Measurements from ENCODE around the gene PSMC6. TPM values are rescaled to one million over a fixed set of nuclear protein-coding genes. Genes with fewer than 3 reads are reported as not detected.

Gene PSMC6
- total RNA-seq, 6 experiments from 2014 or later: 40.7 to 63.0 (median 51.3) TPM

DNA sequence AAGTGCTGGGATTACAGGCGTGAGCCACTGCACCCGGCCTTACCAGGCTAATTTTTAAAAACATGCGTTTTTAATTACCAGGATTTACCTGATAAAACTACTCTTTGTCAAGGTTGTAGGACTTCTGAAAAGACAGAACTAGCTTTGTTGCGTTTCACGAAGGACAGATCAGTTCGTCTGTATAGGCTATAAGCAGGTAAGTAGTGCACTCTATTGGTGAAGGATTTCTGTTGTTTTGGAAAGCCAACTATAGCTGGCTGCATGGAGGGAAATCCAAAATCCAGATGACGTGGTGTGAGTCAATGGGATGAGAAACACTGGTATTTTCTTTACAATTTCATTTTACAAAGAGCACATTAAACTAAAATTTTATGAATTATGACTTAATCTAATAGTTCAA is 69.8 kb downstream of the PSMC6 start:
- ATAC-seq (peak; percentile 14 to 46 (median 25)), DNase-seq (no peak)
- peaks cover 0 to 62% (median 15%) of the 10 kb centered on the region in 4 donors for H3K36me3 ChIP-seq
- no peaks in the 10 kb centered on the region for H3K9me3 ChIP-seq
- intact Hi-C loops (cut with DNase I): no loop called here
- peaks cover 0 to 16% (median 0%) of the 10 kb centered on the region in 4 donors for H3K4me1 ChIP-seq
- no peak overlapping the region for H3K4me3 ChIP-seq
- 90% methylated on average over 6 of the region's 7 CpGs for WGBS (ENCODE audit: insufficient coverage, low coverage, low lambda C conversion rate, missing lambda C conversion rate)
- no peak overlapping the region for H3K27ac ChIP-seq
- TF ChIP-seq, protein P1, sequence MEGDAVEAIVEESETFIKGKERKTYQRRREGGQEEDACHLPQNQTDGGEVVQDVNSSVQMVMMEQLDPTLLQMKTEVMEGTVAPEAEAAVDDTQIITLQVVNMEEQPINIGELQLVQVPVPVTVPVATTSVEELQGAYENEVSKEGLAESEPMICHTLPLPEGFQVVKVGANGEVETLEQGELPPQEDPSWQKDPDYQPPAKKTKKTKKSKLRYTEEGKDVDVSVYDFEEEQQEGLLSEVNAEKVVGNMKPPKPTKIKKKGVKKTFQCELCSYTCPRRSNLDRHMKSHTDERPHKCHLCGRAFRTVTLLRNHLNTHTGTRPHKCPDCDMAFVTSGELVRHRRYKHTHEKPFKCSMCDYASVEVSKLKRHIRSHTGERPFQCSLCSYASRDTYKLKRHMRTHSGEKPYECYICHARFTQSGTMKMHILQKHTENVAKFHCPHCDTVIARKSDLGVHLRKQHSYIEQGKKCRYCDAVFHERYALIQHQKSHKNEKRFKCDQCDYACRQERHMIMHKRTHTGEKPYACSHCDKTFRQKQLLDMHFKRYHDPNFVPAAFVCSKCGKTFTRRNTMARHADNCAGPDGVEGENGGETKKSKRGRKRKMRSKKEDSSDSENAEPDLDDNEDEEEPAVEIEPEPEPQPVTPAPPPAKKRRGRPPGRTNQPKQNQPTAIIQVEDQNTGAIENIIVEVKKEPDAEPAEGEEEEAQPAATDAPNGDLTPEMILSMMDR (IDR thresholded peaks at IDR 0.05): no peak
- no peak for TF ChIP-seq POLR2A (IDR thresholded peaks at IDR 0.05)
- no peaks in the 10 kb centered on the region for H3K27me3 ChIP-seq

Other genes starting within 250 kb of the PSMC6 start
- gene TXNDC16, start 154.7 kb upstream of the PSMC6 start, total RNA-seq: 1 to 10 TPM; 2.0 to 5.5 (median 4.1) TPM
- gene GPR137C, start 154.4 kb upstream of the PSMC6 start, total RNA-seq: under 1 TPM; 0.18 to 0.51 (median 0.20) TPM
- 100 to 1,000 TPM in 1 of 6 experiments, 10 to 100 TPM in 5; 31.2 to 162 (median 37.9) TPM for gene ERO1A, start 11.6 kb upstream of the PSMC6 start, total RNA-seq
- gene STYX, start 23.0 kb downstream of the PSMC6 start, total RNA-seq: 10 to 100 TPM; 10.1 to 18.3 (median 13.1) TPM
- gene GNPNAT1, start 84.4 kb downstream of the PSMC6 start, total RNA-seq: 10 to 100 TPM; 31.4 to 47.6 (median 43.2) TPM
- gene FERMT2, start 243.8 kb downstream of the PSMC6 start, total RNA-seq: 10 to 100 TPM; 40.4 to 64.5 (median 53.3) TPM

Data from right lobe of liver (tissue), 6 donors.